ENCODE measurements around the gene UNC5C. TPM values are rescaled to one million over a fixed set of nuclear protein-coding genes. Genes with fewer than 3 reads are reported as not detected.

UNC5C gene
- total and polyA plus RNA-seq, 2 of the 4 experiments (the other 2 are of a cell fraction), result under 0.01 TPM

GRCh38 chr4:95213366-95213765, 335.4 kb downstream of the UNC5C start:
- ChIA-PET POLR2A (ENCODE audit: unreplicated experiment) (no interaction called here), CTCF (no interaction called here)
- intact Hi-C loops (cut with micrococcal nuclease) (no loop called here), dilution Hi-C loops (cut with HindIII; ENCODE audit: low sequenced_read_pairs, unreplicated experiment) (no loop called here), in situ Hi-C loops (cut with MboI; ENCODE audit: low sequenced_read_pairs) (no loop called here)
- no peaks in the 10 kb centered on the region for H3K4me1 ChIP-seq (ENCODE audit: control insufficient read depth, insufficient read depth, low read length)
- H3K4me3 ChIP-seq (ENCODE audit: insufficient read depth, low read depth, low read length), result no peak overlapping the region
- ATAC-seq (ENCODE audit: low read depth) (no peak), DNase-seq (no peak)
- H3K27ac ChIP-seq (ENCODE audit: insufficient read depth, low read length), result no peak overlapping the region
- no peak overlapping the region for H2BK120ac ChIP-seq (ENCODE audit: low read depth, low read length)
- no peaks in the 10 kb centered on the region for H3K36me3 ChIP-seq (ENCODE audit: control insufficient read depth, insufficient read depth, low read length)
- no peak overlapping the region for H2BK5ac ChIP-seq (ENCODE audit: low read depth, low read length, poor library complexity, severe bottlenecking)
- H2BK20ac ChIP-seq (ENCODE audit: low read depth, low read length), result no peak overlapping the region
- H3K14ac ChIP-seq (replicated peaks; ENCODE audit: low read depth, low read length), result no peak overlapping the region
- H2AFZ ChIP-seq (replicated peaks; ENCODE audit: low read length, poor library complexity), result no peak overlapping the region
- H3K4ac ChIP-seq (ENCODE audit: low read depth, low read length), result no peak overlapping the region
- H2AK9ac ChIP-seq (replicated peaks; ENCODE audit: low read depth, low read length, poor library complexity), result no peak overlapping the region
- no peaks in the 10 kb centered on the region for H3K9me1 ChIP-seq (ENCODE audit: insufficient read depth, low read length)
- no peak overlapping the region for H4K91ac ChIP-seq (ENCODE audit: insufficient read depth, low read depth, low read length)
- no peak overlapping the region for H4K5ac ChIP-seq (ENCODE audit: low read depth, low read length)
- WGBS, 2 experiments (ENCODE audit: extremely low coverage in 2 of 2, insufficient read length in 1 of 2), result 93% methylated on average over 3 of the region's 8 CpGs; no CpG with 5 or more reads in 1 of the 2 experiments
- H3K27me3 ChIP-seq (ENCODE audit: control insufficient read depth, insufficient read depth, low read length), result no peaks in the 10 kb centered on the region; the same call in 1 of the 2 replicates
- no peak overlapping the region for H3K23ac ChIP-seq (ENCODE audit: low read depth, low read length)
- TF ChIP-seq POLR2A (IDR thresholded peaks at IDR 0.05; ENCODE audit: low read depth, low read length), result no peak
- TF ChIP-seq CTCF (conservative IDR thresholded peaks at IDR 0.05; ENCODE audit: low read depth, low read length), result no peak
- TF ChIP-seq BHLHE40 (IDR thresholded peaks at IDR 0.05; ENCODE audit: low read depth, low read length), result no peak
- TF ChIP-seq MXI1 (IDR thresholded peaks at IDR 0.05; ENCODE audit: borderline replicate concordance, low read depth, low read length), result no peak
- TF ChIP-seq RCOR1 (IDR thresholded peaks at IDR 0.05; ENCODE audit: insufficient replicate concordance, low read length), result no peak
- no peak for TF ChIP-seq CEBPB (IDR thresholded peaks at IDR 0.05; ENCODE audit: low read depth, low read length)
- TF ChIP-seq ELK1 (IDR thresholded peaks at IDR 0.05; ENCODE audit: borderline replicate concordance, low read depth, low read length), result no peak
- no peak for TF ChIP-seq SMC3 (IDR thresholded peaks at IDR 0.05; ENCODE audit: low read depth, low read length)
- no peak for TF ChIP-seq CHD1 (IDR thresholded peaks at IDR 0.05; ENCODE audit: low read depth, low read length)
- TF ChIP-seq RFX5 (IDR thresholded peaks at IDR 0.05; ENCODE audit: low read depth, low read length), result no peak
- TF ChIP-seq NFE2L2 (IDR thresholded peaks at IDR 0.05; ENCODE audit: low read depth, low read length), result no peak
- no peak for TF ChIP-seq MAFK (IDR thresholded peaks at IDR 0.05; ENCODE audit: low read depth, low read length)
- no peak for TF ChIP-seq RAD21 (IDR thresholded peaks at IDR 0.05; ENCODE audit: low read length)
- no peak for TF ChIP-seq MAZ (IDR thresholded peaks at IDR 0.05; ENCODE audit: borderline replicate concordance, low read depth, low read length)
- no peak for TF ChIP-seq USF2 (IDR thresholded peaks at IDR 0.05; ENCODE audit: low read depth, low read length)
- no peak for TF ChIP-seq FOS (IDR thresholded peaks at IDR 0.05; ENCODE audit: low read depth, low read length)
- H3K4me2 ChIP-seq (ENCODE audit: low read depth, low read length), result no peak overlapping the region
- H3K56ac ChIP-seq (ENCODE audit: extremely low read depth, insufficient read depth, low read length), result no peak overlapping the region
- H2AK5ac ChIP-seq (ENCODE audit: low read depth, low read length), result no peak overlapping the region
- H4K8ac ChIP-seq (ENCODE audit: low read depth in 2 of 2, low read length in 2 of 2), result no peak overlapping the region
- no peaks in the 10 kb centered on the region for H4K20me1 ChIP-seq (ENCODE audit: insufficient read depth, low read length)
- H3K9me3 ChIP-seq (ENCODE audit: control insufficient read depth, insufficient read depth, low read length), result no peaks in the 10 kb centered on the region
- H3K18ac ChIP-seq (ENCODE audit: low read depth, low read length), result no peak overlapping the region
- no peaks in the 10 kb centered on the region for H3K79me1 ChIP-seq (ENCODE audit: low read depth in 1 of 2, low read length in 2 of 2)
- BruUV-seq (replicated peaks), result no TSS peak
- H3K9ac ChIP-seq (ENCODE audit: low read depth, low read length), result no peak overlapping the region
- no peak overlapping the region for H2BK15ac ChIP-seq (ENCODE audit: low read depth, low read length)
